Thyroid gland (tissue), 4 donors: ENCODE results near the gene ZNF407.

Source experiments
- CTCF ChIP-seq, 6 experiments: fragments of 200-600 bp in 3 of 6; fragments of 450-650 bp in 3 of 6; sonication (generic) in 3 of 6; IDR thresholded peaks; one replicate each; pipeline ENCODE4 v1.5.1; 2016 to 2019; ENCODE audit warnings: antibody characterized with exemption in 6 of 6, mild to moderate bottlenecking in 2 of 6, inconsistent platforms in 1 of 6, moderate library complexity in 1 of 6
- POLR2A ChIP-seq, 2 donors: fragments of 450-650 bp; IDR thresholded peaks; one replicate each; pipeline ENCODE4 v1.6.1; 2017; ENCODE audit warnings: antibody characterized with exemption in 2 of 2, mild to moderate bottlenecking in 2 of 2, moderate library complexity in 1 of 2

- TF ChIP-seq CTCF (IDR thresholded peaks at IDR 0.05), result no peak
- TF ChIP-seq POLR2A (IDR thresholded peaks at IDR 0.05), result no peak
These were observed 393.0 kb downstream of the ZNF407 start for GRCh38 chr18:74990563-74991081.
